Epithelial cell of proximal tubule (primary cell): ENCODE data around the gene SEC14L5. TPM values are rescaled to one million over a fixed set of nuclear protein-coding genes. Genes with fewer than 3 reads are reported as not detected.

Source experiments
- DNase-seq: peaks from one replicate; pipeline ENCODE4 v3.0.0-alpha.2; 2011; ENCODE audit warnings: low read depth
- H3K4me3 ChIP-seq: 2 replicates; pipeline ENCODE4 v1.5.1; 2011; ENCODE audit warnings: low read depth, mild to moderate bottlenecking, low read length
- total RNA-seq: library from RNA; depleted of rRNA; stranded (reverse); fragments of >200 nt; gene quantifications from 2 replicates; pipeline ENCODE4 v1.2.3, GENCODE V29; 2015
- TF ChIP-seq, protein P1 (sequence below): conservative IDR thresholded peaks from 2 replicates; pipeline ENCODE4 v1.5.1; 2012; ENCODE audit warnings: low read depth, mild to moderate bottlenecking, low read length

The SEC14L5 gene
- total RNA-seq, 1 donor from 2014 or later = under 0.01 TPM

DNA sequence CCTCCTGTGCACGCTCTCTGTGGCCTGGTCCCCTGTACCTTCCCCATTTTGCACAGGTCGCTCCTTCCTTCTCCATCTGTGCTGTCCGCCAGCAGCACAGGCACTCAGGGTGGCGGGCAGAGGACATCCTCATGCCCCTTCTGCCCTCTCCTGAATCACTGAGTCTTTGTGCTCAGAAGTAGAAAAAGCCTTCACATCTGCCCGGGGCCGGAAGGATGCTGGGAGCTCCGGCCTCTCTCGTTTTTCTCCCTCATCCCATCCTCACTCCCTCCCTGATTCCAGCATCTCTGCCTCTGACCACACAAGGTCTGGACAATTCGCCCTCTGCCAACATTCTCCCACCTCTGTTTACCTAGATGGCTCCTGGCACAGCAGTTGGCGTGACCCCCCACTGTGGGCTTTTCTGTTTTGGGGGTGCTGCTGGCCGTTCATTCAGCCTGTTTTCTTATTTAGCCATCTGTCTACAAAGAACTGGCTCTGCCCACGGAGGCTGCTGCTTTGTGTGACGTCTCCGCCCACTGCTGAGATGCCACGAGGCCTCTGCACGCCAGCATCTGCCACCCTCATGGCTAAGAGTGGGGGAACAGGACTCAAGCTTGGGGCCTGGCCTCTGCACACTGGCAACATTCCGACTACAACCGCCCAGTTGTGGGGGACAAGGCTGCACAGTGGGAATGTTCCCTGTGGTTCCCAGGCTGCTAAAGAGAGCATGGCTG, 36.7 kb downstream of the SEC14L5 start:
- DNase-seq = no peak
- H3K4me3 ChIP-seq = no peak overlapping the region
- TF ChIP-seq, protein P1, sequence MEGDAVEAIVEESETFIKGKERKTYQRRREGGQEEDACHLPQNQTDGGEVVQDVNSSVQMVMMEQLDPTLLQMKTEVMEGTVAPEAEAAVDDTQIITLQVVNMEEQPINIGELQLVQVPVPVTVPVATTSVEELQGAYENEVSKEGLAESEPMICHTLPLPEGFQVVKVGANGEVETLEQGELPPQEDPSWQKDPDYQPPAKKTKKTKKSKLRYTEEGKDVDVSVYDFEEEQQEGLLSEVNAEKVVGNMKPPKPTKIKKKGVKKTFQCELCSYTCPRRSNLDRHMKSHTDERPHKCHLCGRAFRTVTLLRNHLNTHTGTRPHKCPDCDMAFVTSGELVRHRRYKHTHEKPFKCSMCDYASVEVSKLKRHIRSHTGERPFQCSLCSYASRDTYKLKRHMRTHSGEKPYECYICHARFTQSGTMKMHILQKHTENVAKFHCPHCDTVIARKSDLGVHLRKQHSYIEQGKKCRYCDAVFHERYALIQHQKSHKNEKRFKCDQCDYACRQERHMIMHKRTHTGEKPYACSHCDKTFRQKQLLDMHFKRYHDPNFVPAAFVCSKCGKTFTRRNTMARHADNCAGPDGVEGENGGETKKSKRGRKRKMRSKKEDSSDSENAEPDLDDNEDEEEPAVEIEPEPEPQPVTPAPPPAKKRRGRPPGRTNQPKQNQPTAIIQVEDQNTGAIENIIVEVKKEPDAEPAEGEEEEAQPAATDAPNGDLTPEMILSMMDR = no peak

- TF ChIP-seq, protein P1 = no peak
- no peak overlapping the region for H3K4me3 ChIP-seq
- no peak for DNase-seq
Measured at GRCh38 chr16:5000573-5001001, 42.5 kb downstream of the SEC14L5 start.

DNA sequence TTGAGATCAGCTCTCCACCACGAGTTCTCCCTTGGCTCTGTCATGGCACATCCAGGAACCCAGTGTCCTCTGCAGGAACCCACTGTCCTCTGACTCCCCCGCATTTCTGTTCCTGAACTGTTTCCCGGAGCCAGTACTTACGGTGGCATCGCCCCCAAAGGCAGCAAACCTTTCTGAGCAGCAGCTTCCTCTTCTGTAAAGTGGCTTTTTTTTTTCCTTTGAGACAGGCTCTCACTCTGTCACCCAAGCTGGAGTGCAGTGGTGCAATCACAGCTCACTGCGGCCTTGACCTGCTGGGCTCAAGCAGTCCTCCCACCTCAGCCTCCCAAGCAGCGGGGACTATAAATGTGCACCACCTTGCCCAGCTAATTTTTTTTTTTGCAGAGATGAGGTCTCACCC, 43.4 kb downstream of the SEC14L5 start:
- TF ChIP-seq, protein P1 = no peak
- H3K4me3 ChIP-seq = no peak overlapping the region
- no peak for DNase-seq

GRCh38 chr16:5001986-5002385, 43.9 kb downstream of the SEC14L5 start:
- no peak overlapping the region for H3K4me3 ChIP-seq
- DNase-seq = no peak
- TF ChIP-seq, protein P1 = no peak

DNA sequence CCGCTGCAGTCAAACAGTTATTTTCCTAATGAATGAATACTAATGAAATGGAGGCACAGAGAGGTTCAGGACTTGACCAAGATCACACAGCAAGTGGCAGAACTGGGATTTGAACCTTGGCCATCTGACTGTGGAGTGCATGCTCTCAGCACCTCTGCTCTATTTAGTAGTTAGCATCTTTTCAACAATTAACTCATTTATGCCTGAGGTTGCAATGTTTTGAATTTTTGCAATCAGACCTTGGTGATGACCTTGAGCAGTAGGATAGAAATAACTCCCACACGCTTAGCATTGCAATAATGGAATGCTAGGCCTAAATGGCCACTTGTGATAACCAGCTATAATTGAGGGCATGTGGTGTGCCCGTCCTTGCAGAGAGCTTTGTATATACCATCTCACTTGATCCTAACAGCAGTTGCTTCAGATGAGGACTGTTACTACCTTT, 44.6 kb downstream of the SEC14L5 start:
- TF ChIP-seq, protein P1 = no peak
- no peak for DNase-seq
- no peak overlapping the region for H3K4me3 ChIP-seq

- DNase-seq = no peak
- no peak overlapping the region for H3K4me3 ChIP-seq
- TF ChIP-seq, protein P1 = no peak
Measured at GRCh38 chr16:5003211-5003610, 45.1 kb downstream of the SEC14L5 start.

DNA sequence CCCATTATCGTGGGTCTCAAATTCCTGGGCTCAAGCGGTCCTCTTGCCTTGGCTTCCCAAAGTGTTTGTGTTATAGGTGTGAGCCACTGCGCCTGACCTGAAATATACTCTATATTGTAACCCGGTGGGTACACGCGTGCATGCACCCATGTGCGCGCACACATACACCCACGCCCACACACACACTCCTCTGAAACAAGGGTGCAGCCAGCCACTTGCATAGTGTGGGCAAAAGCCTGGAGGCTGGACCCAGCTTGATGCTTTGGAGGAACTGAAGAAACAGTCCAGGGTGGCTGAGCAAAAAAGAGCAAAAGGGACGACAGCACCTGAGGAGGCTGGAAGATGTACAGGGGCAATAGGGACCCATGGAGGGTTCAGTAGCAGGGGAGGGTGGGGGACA, 45.7 kb downstream of the SEC14L5 start:
- no peak overlapping the region for H3K4me3 ChIP-seq
- TF ChIP-seq, protein P1 = no peak
- DNase-seq = no peak
